Natural killer cell (primary cell): ENCODE data around the gene SLC23A2. TPM values are rescaled to one million over a fixed set of nuclear protein-coding genes. Genes with fewer than 3 reads are reported as not detected.

Source experiments
- ATAC-seq, 3 donors: fragments of 150-1000 bp in 2 of 3; fragments of 200-7000 bp in 1 of 3; cut with Tn5 transposase; 1 replicate in 1 of 3; 2 replicates in 2 of 3; pipeline ENCODE4 v1.10.0; 2021; ENCODE audit warnings: mild to moderate bottlenecking in 2 of 3, moderate library complexity in 2 of 3
- DNase-seq, 2 donors: peaks; one replicate each; pipeline versions ENCODE4 v3.0.0 to v3.0.0-alpha.2; 2013 to 2021; ENCODE audit warnings: mixed read lengths in 1 of 2
- H3K27ac ChIP-seq: one replicate; pipeline ENCODE4 v1.5.1; 2013; ENCODE audit warnings: mild to moderate bottlenecking, low read length
- H3K27me3 ChIP-seq: one replicate; pipeline ENCODE4 v1.6.1; 2013; ENCODE audit warnings: low read length; ENCODE audit not compliant: control insufficient read depth, insufficient read depth
- H3K36me3 ChIP-seq: one replicate; pipeline ENCODE4 v1.6.1; 2013; ENCODE audit warnings: low read length; ENCODE audit not compliant: control insufficient read depth, insufficient read depth
- H3K4me1 ChIP-seq: one replicate; pipeline ENCODE4 v1.6.1; 2013; ENCODE audit warnings: low read length; ENCODE audit not compliant: control insufficient read depth, insufficient read depth
- H3K4me3 ChIP-seq: one replicate; pipeline ENCODE4 v1.5.1; 2013; ENCODE audit warnings: low read length
- H3K9me3 ChIP-seq: one replicate; pipeline ENCODE4 v1.6.1; 2013; ENCODE audit warnings: low read length; ENCODE audit not compliant: control insufficient read depth, insufficient read depth
- H3K27ac Mint-ChIP-seq, 2 donors: one replicate each; pipeline ENCODE4 v1.8.0; 2022; ENCODE audit warnings: mild to moderate bottlenecking in 2 of 2, mixed read lengths in 2 of 2, moderate library complexity in 1 of 2
- H3K27me3 Mint-ChIP-seq, 2 donors: one replicate each; pipeline ENCODE4 v1.8.0; 2022; ENCODE audit warnings: low read depth in 2 of 2, mixed read lengths in 2 of 2
- H3K36me3 Mint-ChIP-seq: one replicate; pipeline ENCODE4 v1.8.0; 2022; ENCODE audit warnings: mixed read lengths
- H3K4me1 Mint-ChIP-seq, 2 donors: one replicate each; pipeline ENCODE4 v1.8.0; 2022; ENCODE audit warnings: mixed read lengths in 2 of 2
- H3K4me3 Mint-ChIP-seq: one replicate; pipeline ENCODE4 v1.8.0; 2022; ENCODE audit warnings: mild to moderate bottlenecking, moderate library complexity, mixed read lengths
- H3K9me3 Mint-ChIP-seq, 2 donors: one replicate each; pipeline ENCODE4 v1.8.0; 2022; ENCODE audit warnings: mixed read lengths in 2 of 2
- CTCF ChIP-seq: fragments of 200-600 bp; IDR thresholded peaks from one replicate; pipeline ENCODE4 v1.8.0; 2022; ENCODE audit warnings: antibody characterized with exemption
- WGBS: methylation state at CpG from one replicate; pipeline ENCODE4 v1.1.7; 2013; ENCODE audit warnings: missing lambda C conversion rate; ENCODE audit not compliant: insufficient coverage; 5-methylcytosine and 5-hydroxymethylcytosine counted together
- intact Hi-C: fragments of 100-400 bp; cut with micrococcal nuclease; formaldehyde crosslinking; loops from one replicate; pipeline ENCODE4 v1.14.2; 2022
- total RNA-seq, 4 donors: library from RNA; stranded (reverse); fragments of 120-200 nt in 1 of 4; gene quantifications; one replicate each; pipeline versions ENCODE4 v1.2.3 to v1.2.4, GENCODE V29; 2013 to 2022

Gene SLC23A2
- total RNA-seq, 3 donors from 2014 or later (not counting 1 experiment from before 2014, with no cell fraction given) = 21.8 to 31.5 (median 26.0) TPM

DNA sequence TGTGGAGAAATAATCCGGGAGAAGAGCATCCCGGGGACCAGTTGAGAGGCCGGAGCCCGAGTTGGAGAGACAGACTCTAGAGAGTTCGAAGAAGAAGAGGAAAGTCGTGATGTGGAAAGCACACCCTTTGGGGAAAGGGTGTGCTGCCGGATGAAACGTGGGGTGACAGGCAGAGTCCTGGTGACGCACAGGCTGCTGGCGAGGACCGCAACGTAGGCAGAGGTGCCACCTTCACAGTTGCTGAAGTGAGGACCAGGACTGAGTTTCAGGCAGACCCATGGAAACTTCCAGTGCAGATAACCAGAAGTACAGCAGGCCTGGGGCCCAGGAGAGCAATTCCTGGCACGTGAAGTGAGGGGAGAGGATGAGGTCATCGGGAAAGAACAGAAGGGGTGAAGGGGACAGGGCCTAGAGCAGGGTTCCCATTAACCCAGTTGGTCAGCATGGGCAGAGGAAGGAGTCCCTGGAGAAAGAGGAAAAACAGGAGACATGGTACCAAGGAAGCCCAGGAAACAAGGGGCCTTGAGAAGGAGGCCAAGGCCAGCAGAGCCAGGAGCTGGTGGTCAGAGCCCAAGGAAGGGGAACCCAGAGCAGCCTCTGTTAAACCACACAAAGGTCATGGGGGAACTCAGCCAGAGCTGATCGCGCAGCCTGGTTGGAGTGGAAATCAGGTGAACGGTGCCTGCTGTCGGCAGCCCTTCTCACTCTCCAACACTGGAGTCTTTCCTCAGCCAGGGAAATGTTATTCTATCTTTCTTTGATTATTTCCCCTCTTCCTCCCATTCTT, 195.5 kb downstream of the SLC23A2 start:
- H3K27ac Mint-ChIP-seq = no peak overlapping the region
- H3K4me1 Mint-ChIP-seq = peaks cover 0 to 12% of the 10 kb centered on the region in 2 donors
- H3K36me3 Mint-ChIP-seq = no peaks in the 10 kb centered on the region

GRCh38 chr20:4802527-4802926, 198.8 kb downstream of the SLC23A2 start:
- no peak for TF ChIP-seq CTCF
- Histone ChIP-seq H3K4me3 (no peak overlapping the region), H3K9me3 (no peaks in the 10 kb centered on the region), H3K27me3 (no peaks in the 10 kb centered on the region), H3K36me3 (peaks cover 49% of the 10 kb centered on the region), H3K27ac (no peak overlapping the region), H3K4me1 (peaks cover 7% of the 10 kb centered on the region)
- no peak for ATAC-seq
- DNase-seq = no peak
- no peak overlapping the region for H3K4me3 Mint-ChIP-seq
- no peaks in the 10 kb centered on the region for H3K36me3 Mint-ChIP-seq
- H3K27ac Mint-ChIP-seq = no peak overlapping the region
- no peaks in the 10 kb centered on the region for H3K9me3 Mint-ChIP-seq
- 77% methylated on average over 2 of the region's 3 CpGs for WGBS
- H3K27me3 Mint-ChIP-seq = no peaks in the 10 kb centered on the region
- no peaks in the 10 kb centered on the region for H3K4me1 Mint-ChIP-seq
- intact Hi-C loops = no loop called here

More for the DNA sequence above, 195.5 kb downstream of the SLC23A2 start:
- Histone ChIP-seq H3K4me3 (no peak overlapping the region), H3K36me3 (peaks cover 20% of the 10 kb centered on the region), H3K27ac (no peak overlapping the region), H3K4me1 (peaks cover 28% of the 10 kb centered on the region), H3K9me3 (no peaks in the 10 kb centered on the region), H3K27me3 (no peaks in the 10 kb centered on the region)
- H3K27me3 Mint-ChIP-seq = no peaks in the 10 kb centered on the region
- H3K4me3 Mint-ChIP-seq = no peak overlapping the region
- no peaks in the 10 kb centered on the region for H3K9me3 Mint-ChIP-seq
- 86% methylated on average over 18 of the region's 18 CpGs for WGBS
- intact Hi-C loops = no loop called here
- TF ChIP-seq CTCF = no peak
- ATAC-seq = no peak
- DNase-seq = no peak

Other genes with a start within 250 kb of the SLC23A2 start
- gene RASSF2, start 177.9 kb downstream of the SLC23A2 start, total RNA-seq = 10 to 100 TPM; 14.1 to 39.0 (median 16.3) TPM
- 10 to 100 TPM; 49.9 to 67.4 (median 59.9) TPM for gene TMEM230, start 111.6 kb upstream of the SLC23A2 start, total RNA-seq
- 10 to 100 TPM; 41.5 to 50.6 (median 46.9) TPM for gene PCNA, start 118.4 kb upstream of the SLC23A2 start, total RNA-seq
- 10 to 100 TPM; 45.6 to 54.7 (median 53.8) TPM for gene CDS2, start 125.5 kb upstream of the SLC23A2 start, total RNA-seq